ENCODE results near the gene STON1. TPM values are rescaled to one million over a fixed set of nuclear protein-coding genes. Genes with fewer than 3 reads are reported as not detected.

Gene STON1
- total RNA-seq, 1 experiment from 2014 or later, result 5.5 TPM

DNA sequence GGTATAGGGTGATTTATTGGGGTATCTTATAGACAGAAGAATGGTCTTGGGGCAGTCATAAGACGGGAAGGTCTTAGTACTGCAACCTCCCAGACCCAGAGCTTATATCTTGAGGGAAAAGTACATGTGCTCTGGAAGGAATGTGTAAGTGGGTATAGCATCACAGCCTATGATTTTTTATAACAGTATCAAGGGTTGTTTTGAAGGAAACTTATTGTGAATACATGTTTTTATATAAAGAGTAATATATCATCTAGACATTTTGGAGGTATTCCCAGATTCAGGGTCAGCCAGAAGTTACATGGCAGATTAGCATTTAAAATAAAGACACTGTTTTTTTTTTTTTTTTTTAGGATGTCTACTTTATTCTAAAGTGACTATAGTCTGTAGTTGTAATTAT lies 47.6 kb upstream of the STON1 start:
- no peaks in the 10 kb centered on the region for H3K27me3 Mint-ChIP-seq (ENCODE audit: low read depth)
- Histone ChIP-seq H4K91ac (ENCODE audit: insufficient read length, low read depth, low read length) (no peak overlapping the region), H3K79me1 (ENCODE audit: insufficient read depth, low read depth, low read length, poor library complexity, severe bottlenecking) (no peaks in the 10 kb centered on the region), H4K5ac (ENCODE audit: insufficient read length, low read depth, low read length) (no peak overlapping the region), H2AK5ac (ENCODE audit: insufficient read length, low read length) (no peak overlapping the region), H3K4ac (ENCODE audit: low read depth, low read length) (no peak overlapping the region), H3K56ac (ENCODE audit: insufficient read length, low read depth, low read length) (no peak overlapping the region), H3K4me2 (ENCODE audit: insufficient read depth, insufficient read length, low read length) (no peak overlapping the region), H2AFZ (ENCODE audit: low read length) (no peak overlapping the region), H3K9me3 (ENCODE audit: control insufficient read depth, low read depth, low read length) (no peaks in the 10 kb centered on the region), H2BK120ac (ENCODE audit: low read depth, low read length, poor library complexity, severe bottlenecking) (no peak overlapping the region), H3K79me2 (ENCODE audit: insufficient read depth, low read length) (no peaks in the 10 kb centered on the region), H2BK12ac (ENCODE audit: insufficient read length, low read depth, low read length) (no peak overlapping the region), H3K23ac (ENCODE audit: insufficient read length, low read depth, low read length) (no peak overlapping the region), H4K20me1 (ENCODE audit: control insufficient read depth, insufficient read depth, insufficient read length) (no peaks in the 10 kb centered on the region), H3K23me2 (ENCODE audit: insufficient read length, low read depth, low read length, poor library complexity, severe bottlenecking) (no peaks in the 10 kb centered on the region), H3K4me1 (ENCODE audit: insufficient read depth, low read length) (no peaks in the 10 kb centered on the region), H3K14ac (ENCODE audit: insufficient read depth, low read length) (no peak overlapping the region), H3K9ac (ENCODE audit: extremely low read depth, insufficient read length, low read length) (no peak overlapping the region), H3T11ph (ENCODE audit: low read length) (no peak overlapping the region), H2BK5ac (ENCODE audit: insufficient read length, low read length) (no peak overlapping the region), H3K27me3 (ENCODE audit: insufficient read depth, low read length) (no peaks in the 10 kb centered on the region), H2BK20ac (ENCODE audit: low read depth, low read length, poor library complexity, severe bottlenecking) (no peak overlapping the region), H2BK15ac (ENCODE audit: low read depth, low read length) (no peak overlapping the region), H3K18ac (ENCODE audit: insufficient read length, low read depth, low read length) (no peak overlapping the region), H3K27ac (ENCODE audit: insufficient read length, low read depth, low read length) (no peak overlapping the region), H4K8ac (replicated peaks; ENCODE audit: insufficient read length, low read depth, low read length) (no peak overlapping the region)
- H3K4me1 Mint-ChIP-seq, result no peaks in the 10 kb centered on the region
- TF ChIP-seq, protein P1, sequence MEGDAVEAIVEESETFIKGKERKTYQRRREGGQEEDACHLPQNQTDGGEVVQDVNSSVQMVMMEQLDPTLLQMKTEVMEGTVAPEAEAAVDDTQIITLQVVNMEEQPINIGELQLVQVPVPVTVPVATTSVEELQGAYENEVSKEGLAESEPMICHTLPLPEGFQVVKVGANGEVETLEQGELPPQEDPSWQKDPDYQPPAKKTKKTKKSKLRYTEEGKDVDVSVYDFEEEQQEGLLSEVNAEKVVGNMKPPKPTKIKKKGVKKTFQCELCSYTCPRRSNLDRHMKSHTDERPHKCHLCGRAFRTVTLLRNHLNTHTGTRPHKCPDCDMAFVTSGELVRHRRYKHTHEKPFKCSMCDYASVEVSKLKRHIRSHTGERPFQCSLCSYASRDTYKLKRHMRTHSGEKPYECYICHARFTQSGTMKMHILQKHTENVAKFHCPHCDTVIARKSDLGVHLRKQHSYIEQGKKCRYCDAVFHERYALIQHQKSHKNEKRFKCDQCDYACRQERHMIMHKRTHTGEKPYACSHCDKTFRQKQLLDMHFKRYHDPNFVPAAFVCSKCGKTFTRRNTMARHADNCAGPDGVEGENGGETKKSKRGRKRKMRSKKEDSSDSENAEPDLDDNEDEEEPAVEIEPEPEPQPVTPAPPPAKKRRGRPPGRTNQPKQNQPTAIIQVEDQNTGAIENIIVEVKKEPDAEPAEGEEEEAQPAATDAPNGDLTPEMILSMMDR (conservative IDR thresholded peaks at IDR 0.05), result no peak
- peaks cover 0 to 41% (median 20%) of the 10 kb centered on the region in 3 experiments; a peak in 6 of 7 replicates for H3K36me3 Mint-ChIP-seq (ENCODE audit: insufficient read depth in 1 of 3, low read depth in 3 of 3)
- H3K4me3 Mint-ChIP-seq, result no peak overlapping the region
- no peak overlapping the region for H3K27ac Mint-ChIP-seq
- no peak for DNase-seq
- H3K9me3 Mint-ChIP-seq, result no peaks in the 10 kb centered on the region
- whole genome bisulfite sequencing (ENCODE audit: extremely low coverage, insufficient read length, low lambda C conversion rate), result no CpG with 5 or more reads among the region's 1 CpG

Data from H9 (cell line).